NCI-H510A (cell line): ENCODE data around the gene TMEM135.

Experiments
- DNase-seq: peaks from one replicate; lab custom pipeline; 2025; lab: John Stamatoyannopoulos, UW

Gene TMEM135

GRCh38 chr11:87301785-87302540 is 264.2 kb downstream of the TMEM135 start:
- no peak for DNase-seq

DNA sequence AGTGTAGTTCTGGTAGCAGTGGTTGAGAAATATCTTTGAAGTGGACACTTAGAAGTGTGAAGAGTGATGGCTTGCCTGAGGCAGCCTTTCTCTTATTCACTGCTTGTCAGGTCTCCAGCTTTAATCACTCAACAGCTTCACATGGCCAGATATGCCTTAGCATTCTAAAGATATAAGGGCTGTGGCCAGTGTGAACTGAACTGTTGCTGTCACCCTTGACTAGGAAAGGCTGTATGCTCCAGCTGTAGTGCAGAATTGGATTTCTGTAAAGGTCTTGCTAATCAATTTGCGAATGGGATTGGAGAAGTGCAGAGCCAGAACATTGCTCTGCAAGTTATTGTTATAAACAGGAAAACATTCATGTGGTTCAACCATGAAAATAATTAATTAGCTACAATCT is 266.7 kb downstream of the TMEM135 start:
- DNase-seq = no peak

GRCh38 chr11:87306262-87306851 is 268.6 kb downstream of the TMEM135 start:
- no peak for DNase-seq

GRCh38 chr11:87307101-87307500 is 269.4 kb downstream of the TMEM135 start:
- no peak for DNase-seq

- no peak for DNase-seq
These were observed 277.5 kb downstream of the TMEM135 start for GRCh38 chr11:87315229-87315628.

GRCh38 chr11:87316491-87316890 is 278.8 kb downstream of the TMEM135 start:
- DNase-seq = no peak

- DNase-seq = no peak
These were observed 279.7 kb downstream of the TMEM135 start for GRCh38 chr11:87317441-87317840.

DNA sequence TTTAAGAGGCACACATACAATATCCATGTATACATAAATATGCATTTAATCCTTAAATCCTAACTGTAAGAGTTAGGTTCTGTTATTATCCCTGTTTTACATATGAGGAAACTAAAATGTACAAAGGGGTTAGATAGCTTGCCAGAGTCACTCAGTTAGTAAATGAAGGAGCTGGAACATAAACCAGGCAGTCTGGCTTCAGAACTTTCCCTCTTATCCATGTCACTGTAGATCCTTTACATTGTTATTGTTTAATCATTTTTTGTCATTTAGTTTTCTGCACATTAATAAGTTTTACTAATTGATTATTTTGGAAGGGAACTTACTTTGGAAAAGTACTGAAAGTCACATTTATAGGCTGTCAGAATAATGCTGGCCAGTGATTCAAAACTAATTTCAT is 282.4 kb downstream of the TMEM135 start:
- DNase-seq = no peak

DNA sequence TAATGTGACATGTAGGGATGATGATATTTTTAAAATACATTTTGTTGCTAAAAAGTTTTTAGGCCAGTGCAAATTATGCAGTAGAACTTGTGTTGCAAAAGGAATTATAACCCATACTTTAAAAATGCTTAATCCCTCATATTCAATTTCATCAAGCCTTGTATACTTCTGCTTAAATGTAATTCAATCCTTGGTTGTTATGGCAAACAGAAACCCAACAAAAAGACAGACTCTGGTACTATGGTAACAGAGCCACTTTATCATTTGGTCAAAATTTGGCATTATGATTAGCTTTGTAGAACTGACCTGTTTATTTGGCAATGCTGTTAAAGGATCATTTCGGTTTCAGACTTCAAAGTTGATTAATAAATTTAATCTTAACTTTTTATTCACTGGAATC is 284.8 kb downstream of the TMEM135 start:
- no peak for DNase-seq

GRCh38 chr11:87323899-87324298 is 286.2 kb downstream of the TMEM135 start:
- DNase-seq = no peak

DNA sequence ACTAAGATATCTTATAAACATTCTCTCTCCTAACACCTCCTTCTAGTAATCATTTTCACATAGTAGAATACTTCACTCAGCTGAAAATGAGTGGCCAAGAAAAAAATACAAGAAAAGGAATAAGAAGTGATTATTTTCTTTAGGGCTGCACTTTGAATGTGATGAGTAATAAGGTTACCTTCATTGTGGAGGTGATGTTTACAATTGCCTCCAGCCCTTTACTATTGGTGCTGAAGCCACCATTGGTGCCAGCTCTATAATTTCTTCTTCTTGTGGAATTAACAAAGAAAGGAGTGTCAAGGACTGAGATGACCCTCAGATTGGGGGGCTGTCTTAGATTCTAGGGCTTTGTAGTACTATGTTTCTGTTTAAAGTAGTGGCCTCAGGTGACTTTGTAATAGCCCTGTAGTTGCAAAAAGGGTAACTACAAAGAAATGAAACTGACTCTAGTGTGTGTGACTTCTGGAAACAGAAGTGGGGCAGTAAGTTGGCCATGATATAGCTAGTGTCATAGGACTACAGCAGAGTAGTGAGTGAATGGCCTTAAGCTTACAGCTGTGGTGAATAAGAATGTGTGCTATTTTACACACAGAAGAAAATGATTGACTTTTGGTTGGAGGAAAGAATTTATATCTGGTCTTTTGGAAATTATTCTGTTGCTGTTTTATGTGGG is 287.2 kb downstream of the TMEM135 start:
- DNase-seq = no peak

DNA sequence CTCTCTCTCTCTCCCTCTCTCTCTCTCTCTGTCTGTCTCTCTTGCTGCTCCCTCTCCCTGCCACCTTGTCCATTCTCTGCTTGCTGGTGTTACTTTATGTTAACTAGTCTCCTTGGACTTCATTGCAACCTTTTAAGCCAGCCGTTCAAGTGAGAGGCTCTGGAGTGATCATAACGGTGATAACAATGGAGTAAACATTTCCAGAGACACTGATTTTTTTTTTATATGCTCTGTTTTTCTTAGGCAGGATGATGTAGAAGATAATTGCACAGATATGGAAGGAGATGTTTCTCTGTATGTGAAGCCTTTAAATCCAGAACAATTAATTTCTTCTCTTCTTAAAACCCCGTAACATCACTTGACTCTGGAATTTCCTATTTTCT is 287.7 kb downstream of the TMEM135 start:
- DNase-seq = no peak

DNA sequence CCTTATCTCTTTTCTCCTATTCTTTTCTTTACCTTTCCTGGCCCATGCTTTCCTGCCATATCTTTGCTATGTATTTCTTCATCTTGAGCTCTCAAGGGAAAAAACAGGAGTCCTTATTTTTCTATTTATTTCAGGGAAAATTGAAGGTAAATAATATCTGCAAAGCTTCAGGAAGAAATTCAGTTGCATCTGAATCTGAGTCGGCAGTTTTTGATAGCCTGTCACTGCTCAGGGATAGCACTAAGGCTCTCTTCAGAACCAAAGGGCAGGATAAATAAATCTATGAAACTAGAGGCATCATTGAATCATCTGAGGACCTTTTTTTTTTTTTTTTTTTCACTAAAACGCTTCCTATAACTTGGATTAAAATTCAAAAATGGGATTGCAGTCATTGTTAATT is 288.9 kb downstream of the TMEM135 start:
- DNase-seq = no peak

- no peak for DNase-seq
These were observed 291.4 kb downstream of the TMEM135 start for GRCh38 chr11:87329172-87329571.

DNA sequence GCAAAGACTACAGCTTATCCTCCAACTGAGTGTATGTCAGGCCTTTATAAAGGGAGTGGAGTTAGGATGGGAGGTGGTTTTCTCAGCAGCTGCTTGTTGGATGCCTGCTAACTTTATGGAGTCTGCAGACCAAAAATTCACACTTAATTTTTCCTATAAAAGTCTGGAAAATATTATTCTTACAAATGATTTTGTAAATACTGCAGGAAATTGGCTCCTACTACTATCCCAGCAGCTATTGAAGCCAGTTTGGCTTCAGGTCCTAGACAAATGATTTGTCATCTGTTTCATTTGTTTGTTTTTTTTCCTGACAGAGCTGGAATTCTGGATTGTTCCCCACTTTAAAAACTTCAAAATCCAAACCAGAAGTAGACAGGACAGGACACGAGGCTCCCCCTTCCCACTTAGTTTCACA is 292.5 kb downstream of the TMEM135 start:
- DNase-seq = no peak

- DNase-seq = no peak
These were observed 293.5 kb downstream of the TMEM135 start for GRCh38 chr11:87331273-87331672.

DNA sequence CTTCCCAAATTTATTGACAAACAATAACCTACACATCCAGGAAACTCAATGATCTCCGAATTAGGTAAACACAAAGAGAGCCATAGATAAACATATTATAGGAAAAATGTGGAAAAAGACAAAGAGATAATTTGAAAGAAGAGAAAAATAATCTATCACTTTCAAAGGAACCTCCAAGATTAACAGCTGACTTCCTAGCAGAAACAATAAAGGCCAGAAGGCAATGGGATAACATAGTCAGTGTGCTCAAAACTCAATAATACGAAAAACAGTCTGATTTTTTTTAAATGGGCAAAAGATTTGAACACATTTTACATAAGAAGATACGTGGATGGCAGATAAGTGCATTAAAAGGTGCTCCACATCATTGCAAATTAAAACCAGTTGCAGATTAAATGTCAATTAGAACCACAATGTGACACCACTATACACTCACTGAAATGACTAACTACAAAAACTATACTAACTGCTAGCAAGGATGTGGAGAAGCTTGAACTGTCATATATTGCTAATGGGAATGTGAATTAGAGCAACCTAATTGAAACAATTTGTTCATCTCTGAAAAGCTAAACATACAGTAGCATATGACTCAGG is 300.4 kb downstream of the TMEM135 start:
- DNase-seq = no peak

DNA sequence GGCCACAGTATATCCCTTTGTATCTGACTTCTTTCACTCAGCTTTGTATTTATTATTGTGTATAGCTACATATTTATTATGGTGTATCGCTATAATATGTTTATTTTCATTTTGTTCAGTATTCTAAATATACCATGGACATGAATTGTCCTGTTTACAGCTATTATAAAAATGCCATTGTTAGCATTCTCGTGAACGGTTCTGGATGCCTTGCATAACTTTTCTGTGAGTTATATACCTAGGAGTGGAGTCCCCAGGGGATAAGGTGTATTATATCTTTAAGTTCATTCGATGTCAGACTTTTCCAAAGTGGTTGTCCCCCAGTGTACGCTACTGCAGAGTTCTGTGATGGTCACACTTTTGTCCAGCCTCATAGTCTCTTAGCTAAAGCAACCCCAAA is 301.7 kb downstream of the TMEM135 start:
- DNase-seq = no peak

DNA sequence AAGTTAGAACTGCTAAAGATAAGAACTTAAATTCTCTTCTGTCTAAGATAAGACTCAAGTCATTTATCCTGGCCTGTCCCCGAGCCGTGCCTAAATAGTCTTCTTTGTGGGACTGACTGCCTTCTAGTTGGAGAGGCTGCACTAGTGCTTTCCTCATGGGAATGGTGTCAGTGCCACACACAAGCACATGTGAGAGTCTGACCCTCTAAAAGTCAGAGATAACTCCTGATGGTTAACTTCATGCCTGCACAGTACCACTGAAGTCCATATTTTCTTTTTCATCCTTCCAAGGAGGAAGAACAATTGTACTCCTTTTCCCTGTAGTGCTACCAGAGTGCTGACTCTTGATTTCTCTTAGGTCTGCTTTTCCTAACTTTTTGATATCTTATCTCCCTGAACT is 309.7 kb downstream of the TMEM135 start:
- no peak for DNase-seq

DNA sequence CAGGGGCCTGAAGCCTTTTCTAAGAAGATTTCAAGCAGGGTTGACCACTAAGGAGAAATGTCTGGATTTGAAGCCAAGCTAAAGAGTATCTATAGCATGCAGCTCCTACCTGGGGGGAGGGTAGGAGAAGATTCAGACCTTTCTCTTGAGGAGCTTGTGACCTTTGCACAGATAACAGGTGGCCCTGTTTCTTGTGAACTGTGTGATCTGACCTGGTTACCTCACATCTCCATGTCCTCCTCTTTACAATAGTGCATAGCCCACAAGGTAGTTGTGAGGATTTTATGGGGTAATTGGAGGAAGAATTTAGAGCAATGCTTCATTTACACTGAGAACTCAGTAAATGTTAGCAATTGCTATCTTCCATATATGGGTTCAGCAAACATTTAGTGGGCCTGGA is 310.1 kb downstream of the TMEM135 start:
- no peak for DNase-seq

- DNase-seq = no peak
These were observed 313.9 kb downstream of the TMEM135 start for GRCh38 chr11:87351676-87352075.

- peak; percentile 60 for DNase-seq
These were observed 315.3 kb downstream of the TMEM135 start for GRCh38 chr11:87352759-87353707.
